HG02970 (cell line): ENCODE results near the gene GAB2.

Experiments used
- ATAC-seq: cut with Tn5 transposase; IDR thresholded peaks from one replicate; pipeline ENCODE4 v1.9.1; 2021; ENCODE audit warnings: mild to moderate bottlenecking, moderate library complexity, moderate number of reproducible peaks; ENCODE audit not compliant: unreplicated experiment, low FRiP score

The GAB2 gene

GRCh38 chr11:78170874-78171549 is 246.6 kb downstream of the GAB2 start:
- no peak for ATAC-seq

- ATAC-seq = no peak
Observed at GRCh38 chr11:78170413-78170812, 247.2 kb downstream of the GAB2 start.

- ATAC-seq = no peak
Observed at GRCh38 chr11:78168539-78169477, 248.8 kb downstream of the GAB2 start.

GRCh38 chr11:78166855-78167469 is 250.7 kb downstream of the GAB2 start:
- no peak for ATAC-seq
